CD14-positive monocyte (primary cell): Measurements from ENCODE around the gene DOCK3. TPM values are rescaled to one million over a fixed set of nuclear protein-coding genes. Genes with fewer than 3 reads are reported as not detected.

Source experiments
- DNase-seq, 3 donors: peaks; one replicate each; pipeline ENCODE4 v3.0.0-alpha.2; 2011 to 2022
- H2AFZ ChIP-seq: 2 replicates; pipeline ENCODE4 v1.6.0; 2012; ENCODE audit warnings: mild to moderate bottlenecking, low read depth, low read length, inconsistent platforms; ENCODE audit not compliant: insufficient read depth, poor library complexity, severe bottlenecking
- H3K27ac ChIP-seq, 2 donors: 1 replicate in 1 of 2; 2 replicates in 1 of 2; pipeline ENCODE4 v1.5.1; 2012 to 2013; ENCODE audit warnings: low read length in 2 of 2, control low read depth in 1 of 2, inconsistent platforms in 1 of 2, low read depth in 1 of 2, mild to moderate bottlenecking in 1 of 2
- H3K27me3 ChIP-seq, 2 donors: one replicate each; pipeline versions ENCODE4 v1.6.0 to v1.6.1; 2011 to 2013; ENCODE audit warnings: low read length in 2 of 2; ENCODE audit not compliant: control insufficient read depth in 2 of 2, insufficient read depth in 2 of 2
- H3K36me3 ChIP-seq, 2 donors: replicated peaks in 1 of 2; 1 replicate in 1 of 2; 2 replicates in 1 of 2; pipeline versions ENCODE4 v1.5.1 to v1.6.1; 2012 to 2013; ENCODE audit warnings: low read length in 2 of 2, control low read depth in 1 of 2, inconsistent platforms in 1 of 2, mild to moderate bottlenecking in 1 of 2; ENCODE audit not compliant: insufficient read depth in 2 of 2, control insufficient read depth in 1 of 2
- H3K4me1 ChIP-seq, 2 donors: 1 replicate in 1 of 2; 2 replicates in 1 of 2; pipeline versions ENCODE4 v1.5.1 to v1.6.1; 2012 to 2013; ENCODE audit warnings: low read length in 2 of 2, control low read depth in 1 of 2, inconsistent platforms in 1 of 2, mild to moderate bottlenecking in 1 of 2, moderate library complexity in 1 of 2; ENCODE audit not compliant: insufficient read depth in 2 of 2, control insufficient read depth in 1 of 2
- H3K4me2 ChIP-seq: replicated peaks from 2 replicates; pipeline ENCODE3; 2012; ENCODE audit warnings: low read length, moderate library complexity, mild to moderate bottlenecking; ENCODE audit not compliant: poor library complexity, severe bottlenecking; ENCODE audit errors: extremely low read depth
- H3K4me3 ChIP-seq, 3 experiments: fragments of 200-600 bp in 1 of 3; sonication (generic) in 1 of 3; replicated peaks in 1 of 3; 1 replicate in 2 of 3; 2 replicates in 1 of 3; pipeline ENCODE4 v1.5.1; 2011 to 2013; ENCODE audit warnings: low read length in 3 of 3, mild to moderate bottlenecking in 3 of 3, control low read depth in 2 of 3, low read depth in 2 of 3, inconsistent platforms in 1 of 3, moderate library complexity in 1 of 3
- H3K79me2 ChIP-seq: 2 replicates; pipeline ENCODE4 v1.6.0; 2012; ENCODE audit warnings: mild to moderate bottlenecking, control low read depth, inconsistent platforms, low read length, moderate library complexity; ENCODE audit not compliant: insufficient read depth
- H3K9ac ChIP-seq: 2 replicates; pipeline ENCODE4 v1.6.0; 2017; ENCODE audit warnings: low read length, mild to moderate bottlenecking; ENCODE audit not compliant: insufficient read depth, poor library complexity, severe bottlenecking
- H3K9me3 ChIP-seq, 2 donors: replicated peaks in 1 of 2; 1 replicate in 1 of 2; 2 replicates in 1 of 2; pipeline versions ENCODE4 v1.5.1 to v1.6.1; 2012 to 2013; ENCODE audit warnings: low read length in 2 of 2, control low read depth in 1 of 2; ENCODE audit not compliant: control insufficient read depth in 1 of 2, insufficient read depth in 1 of 2
- H4K20me1 ChIP-seq: 2 replicates; pipeline ENCODE4 v1.6.0; 2012; ENCODE audit warnings: mild to moderate bottlenecking, low read length, control low read depth, moderate library complexity; ENCODE audit not compliant: insufficient read depth
- H3K27ac Mint-ChIP-seq, 7 donors: one replicate each; pipeline ENCODE4 v1.8.0; 2020; ENCODE audit warnings: mild to moderate bottlenecking in 7 of 7, mixed read lengths in 7 of 7, moderate library complexity in 6 of 7, inconsistent platforms in 2 of 7
- H3K27me3 Mint-ChIP-seq, 3 donors: one replicate each; pipeline ENCODE4 v1.8.0; 2021 to 2022; ENCODE audit warnings: low read depth in 3 of 3, mild to moderate bottlenecking in 3 of 3, mixed read lengths in 3 of 3, moderate library complexity in 3 of 3, inconsistent platforms in 1 of 3
- H3K36me3 Mint-ChIP-seq, 2 donors: one replicate each; pipeline ENCODE4 v1.8.0; 2020; ENCODE audit warnings: mixed read lengths in 2 of 2, inconsistent platforms in 1 of 2, mild to moderate bottlenecking in 1 of 2
- H3K4me1 Mint-ChIP-seq: one replicate; pipeline ENCODE4 v1.8.0; 2020; ENCODE audit warnings: mild to moderate bottlenecking, mixed read lengths
- H3K4me3 Mint-ChIP-seq, 2 donors: one replicate each; pipeline ENCODE4 v1.8.0; 2020; ENCODE audit warnings: mild to moderate bottlenecking in 2 of 2, mixed read lengths in 2 of 2, moderate library complexity in 1 of 2
- H3K9me3 Mint-ChIP-seq, 7 donors: one replicate each; pipeline ENCODE4 v1.8.0; 2020 to 2022; ENCODE audit warnings: mixed read lengths in 7 of 7, mild to moderate bottlenecking in 6 of 7, moderate library complexity in 6 of 7, inconsistent platforms in 2 of 7
- CTCF ChIP-seq: fragments of 200-600 bp; IDR thresholded peaks from one replicate; pipeline ENCODE4 v1.8.0; 2022; ENCODE audit warnings: antibody characterized with exemption, mild to moderate bottlenecking
- WGBS: methylation state at CpG from one replicate; pipeline ENCODE4 v1.1.5; 2013; ENCODE audit warnings: missing lambda C conversion rate; ENCODE audit not compliant: insufficient coverage; 5-methylcytosine and 5-hydroxymethylcytosine counted together
- intact Hi-C, 2 donors: fragments of 100-400 bp; cut with micrococcal nuclease; formaldehyde crosslinking; loops; one replicate each; pipeline versions ENCODE4 v1.15.0 to v1.15.1; 2023
- polyA plus RNA-seq, 3 donors: library from polyadenylated mRNA; depleted of rRNA in 1 of 3; unstranded in 2 of 3; stranded (reverse) in 1 of 3; fragments of 300-500 nt in 2 of 3; fragments of >200 nt in 1 of 3; fragmentation: Illumina TruSeq in 2 of 3; gene quantifications; 1 replicate in 2 of 3; 2 replicates in 1 of 3; pipeline ENCODE4 v1.2.3, GENCODE V29; 2012 to 2021

DOCK3 gene
- polyA plus RNA-seq, 3 donors, result 0.03 TPM; not detected in 1

GRCh38 chr3:51337666-51338065 is 662.9 kb downstream of the DOCK3 start:
- Mint-ChIP-seq H3K9me3 (peaks cover 0 to 2% (median 0%) of the 10 kb centered on the region in 7 donors), H3K4me3 (no peak overlapping the region), H3K27ac (no peak overlapping the region), H3K27me3 (peaks cover 1 to 6% (median 6%) of the 10 kb centered on the region in 3 donors), H3K4me1 (no peaks in the 10 kb centered on the region), H3K36me3 (no peaks in the 10 kb centered on the region)
- Histone ChIP-seq H3K9ac (no peak overlapping the region), H3K36me3 (no peaks in the 10 kb centered on the region), H3K4me3 (no peak overlapping the region), H3K4me2 (no peak overlapping the region), H4K20me1 (no peaks in the 10 kb centered on the region), H3K27me3 (no peaks in the 10 kb centered on the region), H3K79me2 (no peaks in the 10 kb centered on the region), H3K9me3 (no peaks in the 10 kb centered on the region), H3K27ac (no peak overlapping the region), H3K4me1 (no peaks in the 10 kb centered on the region), H2AFZ (no peak overlapping the region)
- DNase-seq, result no peak
- intact Hi-C loops, result no loop called here
- no CpG with 5 or more reads among the region's 1 CpG for WGBS
- no peak for TF ChIP-seq CTCF

- no peak overlapping the region for H3K27ac Mint-ChIP-seq
- no peaks in the 10 kb centered on the region for H3K4me1 Mint-ChIP-seq
- WGBS, result no CpG with 5 or more reads among the region's 3 CpGs
- no peak for DNase-seq
- H3K9me3 Mint-ChIP-seq, result peaks cover 0 to 2% (median 0%) of the 10 kb centered on the region in 7 donors
- H3K36me3 Mint-ChIP-seq, result no peaks in the 10 kb centered on the region
- no peaks in the 10 kb centered on the region for H3K9me3 ChIP-seq
- no peaks in the 10 kb centered on the region for H3K36me3 ChIP-seq
- H3K9ac ChIP-seq, result no peak overlapping the region
- TF ChIP-seq CTCF, result no peak
- H3K4me1 ChIP-seq, result no peaks in the 10 kb centered on the region
- no peak overlapping the region for H3K4me2 ChIP-seq
- H2AFZ ChIP-seq, result no peak overlapping the region
- H3K27me3 ChIP-seq, result no peaks in the 10 kb centered on the region
- peaks cover 1 to 7% (median 6%) of the 10 kb centered on the region in 3 donors for H3K27me3 Mint-ChIP-seq
- no peaks in the 10 kb centered on the region for H4K20me1 ChIP-seq
- H3K79me2 ChIP-seq, result no peaks in the 10 kb centered on the region
- H3K27ac ChIP-seq, result no peak overlapping the region
- H3K4me3 ChIP-seq, result no peak overlapping the region
- intact Hi-C loops, result no loop called here
- H3K4me3 Mint-ChIP-seq, result no peak overlapping the region
Measured at GRCh38 chr3:51338632-51339031, 663.9 kb downstream of the DOCK3 start.
